ENCODE results near the gene EPB41L4A. TPM values are rescaled to one million over a fixed set of nuclear protein-coding genes. Genes with fewer than 3 reads are reported as not detected.

Gene EPB41L4A
- total and polyA plus RNA-seq, 9 donors = 3.3 to 9.1 (median 6.1) TPM

DNA sequence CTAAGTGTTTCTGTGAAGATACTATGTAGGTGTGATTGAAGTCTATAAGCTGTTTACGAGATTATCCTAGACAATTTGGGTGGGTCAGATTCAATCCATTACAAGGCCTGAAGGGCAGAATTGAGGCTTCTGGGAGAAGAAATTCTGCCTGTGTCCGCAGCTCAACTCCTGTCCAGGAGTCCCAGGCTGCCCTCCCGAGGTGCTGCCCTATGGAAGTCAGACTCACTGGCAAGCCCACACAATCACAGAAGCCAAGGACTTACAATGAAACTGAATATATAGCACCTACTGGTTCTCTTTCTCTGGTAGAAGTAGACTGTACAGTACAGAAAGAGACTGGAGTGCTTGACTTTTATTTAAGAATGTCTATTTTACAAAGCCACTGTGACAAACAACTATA, 74.5 kb downstream of the EPB41L4A start:
- H3K27me3 ChIP-seq (ENCODE audit: control insufficient read depth, insufficient read depth, low read length) = no peaks in the 10 kb centered on the region
- no peaks in the 10 kb centered on the region for H3K4me1 ChIP-seq (ENCODE audit: control insufficient read depth, insufficient read depth, low read length)
- 100% methylated on average over 1 of the region's 3 CpGs for WGBS (ENCODE audit: insufficient coverage)
- no peaks in the 10 kb centered on the region for H3K9me3 ChIP-seq (replicated peaks; ENCODE audit: control insufficient read depth, low read depth, low read length)
- no peak overlapping the region for H3K27ac ChIP-seq (ENCODE audit: low read length)
- DNase-seq = no peak
- no peak overlapping the region for H3K4me3 ChIP-seq (ENCODE audit: low read length)
- no peaks in the 10 kb centered on the region for H3K36me3 ChIP-seq (ENCODE audit: control insufficient read depth, insufficient read depth, low read length)

DNA sequence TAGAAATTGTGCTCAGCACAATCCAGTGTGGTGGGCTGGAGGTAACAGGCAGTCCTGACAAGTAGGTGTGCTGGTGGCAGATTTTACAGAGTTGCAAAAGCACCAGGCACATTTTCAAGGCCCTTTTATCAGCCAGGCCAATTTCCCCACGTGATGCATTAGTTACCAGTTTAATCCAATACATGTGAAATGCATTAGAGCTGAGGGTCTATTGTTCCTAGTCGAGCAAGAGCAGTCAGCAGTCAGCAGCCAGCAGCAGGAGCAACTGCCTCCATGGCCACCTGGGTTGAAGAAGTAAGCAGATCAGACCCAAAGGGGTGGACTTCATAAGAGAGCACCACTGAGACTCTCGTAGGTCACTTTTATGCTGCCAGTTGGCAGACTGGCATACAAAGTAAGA, 76.7 kb downstream of the EPB41L4A start:
- no peaks in the 10 kb centered on the region for H3K36me3 ChIP-seq (ENCODE audit: control insufficient read depth, insufficient read depth, low read length)
- 17% methylated on average over 3 of the region's 3 CpGs for WGBS (ENCODE audit: insufficient coverage)
- H3K27ac ChIP-seq (ENCODE audit: low read length) = no peak overlapping the region
- H3K27me3 ChIP-seq (ENCODE audit: control insufficient read depth, insufficient read depth, low read length) = no peaks in the 10 kb centered on the region
- no peaks in the 10 kb centered on the region for H3K4me1 ChIP-seq (ENCODE audit: control insufficient read depth, insufficient read depth, low read length)
- no peaks in the 10 kb centered on the region for H3K9me3 ChIP-seq (replicated peaks; ENCODE audit: control insufficient read depth, low read depth, low read length)
- no peak overlapping the region for H3K4me3 ChIP-seq (ENCODE audit: low read length)
- peak; percentile 11 for DNase-seq

DNA sequence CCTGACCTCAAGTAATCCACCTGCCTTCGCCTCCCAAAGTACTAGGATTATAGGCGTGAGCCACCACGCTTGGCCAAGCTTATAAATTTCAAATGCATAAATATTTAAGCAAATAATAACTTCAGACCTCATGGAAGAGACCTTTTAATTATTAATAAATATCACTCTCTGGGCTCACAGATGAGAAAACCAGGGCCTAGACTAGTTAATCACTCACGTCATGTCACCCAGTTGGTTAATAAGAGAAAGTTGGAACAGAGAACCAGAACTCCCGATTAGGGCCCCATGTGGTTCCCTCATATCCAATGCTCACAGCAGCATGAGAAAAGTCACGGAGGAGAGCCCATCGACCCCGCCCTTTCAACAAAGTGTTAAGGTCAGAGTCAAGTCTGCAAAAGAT, 79.3 kb downstream of the EPB41L4A start:
- Histone ChIP-seq H3K9me3 (replicated peaks; ENCODE audit: control insufficient read depth, low read depth, low read length) (no peaks in the 10 kb centered on the region), H3K27ac (ENCODE audit: low read length) (no peak overlapping the region), H3K27me3 (ENCODE audit: control insufficient read depth, insufficient read depth, low read length) (no peaks in the 10 kb centered on the region), H3K36me3 (ENCODE audit: control insufficient read depth, insufficient read depth, low read length) (no peaks in the 10 kb centered on the region), H3K4me3 (ENCODE audit: low read length) (no peak overlapping the region), H3K4me1 (ENCODE audit: control insufficient read depth, insufficient read depth, low read length) (no peaks in the 10 kb centered on the region)
- WGBS (ENCODE audit: insufficient coverage) = 100% methylated on average over 1 of the region's 8 CpGs
- DNase-seq = no peak

DNA sequence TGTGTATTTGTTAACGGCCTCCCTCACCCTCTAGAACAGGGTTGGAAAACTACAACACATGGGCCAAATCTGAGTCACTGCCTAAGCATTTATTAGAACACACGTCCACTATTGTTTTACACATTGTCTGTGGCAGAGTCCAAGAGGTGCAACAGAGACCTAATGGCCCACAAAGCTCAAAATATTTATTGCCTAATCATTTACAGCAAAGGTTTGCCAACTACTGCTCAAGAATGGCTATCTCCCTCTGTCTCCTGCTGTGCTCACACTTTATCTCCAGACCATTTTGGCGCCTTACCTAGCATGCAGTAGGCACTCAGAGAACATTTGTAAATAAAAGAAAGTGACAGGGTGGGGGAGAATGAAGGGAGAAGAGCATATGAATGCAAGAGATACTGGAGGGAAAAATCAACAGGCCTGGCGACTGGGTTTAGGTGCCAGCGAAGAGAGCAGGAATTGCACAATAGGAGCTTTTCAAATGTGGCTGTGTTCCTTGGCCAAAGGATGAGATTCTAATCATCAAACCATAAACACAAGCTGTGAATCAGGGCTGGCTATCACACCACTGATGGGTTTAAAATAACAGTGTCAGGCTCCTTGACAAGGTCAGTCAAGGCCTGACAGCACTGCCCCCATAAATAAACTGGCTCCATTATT, 80.3 kb downstream of the EPB41L4A start:
- Histone ChIP-seq H3K4me1 (ENCODE audit: control insufficient read depth, insufficient read depth, low read length) (no peaks in the 10 kb centered on the region), H3K9me3 (replicated peaks; ENCODE audit: control insufficient read depth, low read depth, low read length) (no peaks in the 10 kb centered on the region), H3K36me3 (ENCODE audit: control insufficient read depth, insufficient read depth, low read length) (no peaks in the 10 kb centered on the region), H3K4me3 (ENCODE audit: low read length) (no peak overlapping the region), H3K27ac (ENCODE audit: low read length) (no peak overlapping the region), H3K27me3 (ENCODE audit: control insufficient read depth, insufficient read depth, low read length) (no peaks in the 10 kb centered on the region)
- no peak for DNase-seq
- WGBS (ENCODE audit: insufficient coverage) = 56% methylated on average over 3 of the region's 5 CpGs

DNA sequence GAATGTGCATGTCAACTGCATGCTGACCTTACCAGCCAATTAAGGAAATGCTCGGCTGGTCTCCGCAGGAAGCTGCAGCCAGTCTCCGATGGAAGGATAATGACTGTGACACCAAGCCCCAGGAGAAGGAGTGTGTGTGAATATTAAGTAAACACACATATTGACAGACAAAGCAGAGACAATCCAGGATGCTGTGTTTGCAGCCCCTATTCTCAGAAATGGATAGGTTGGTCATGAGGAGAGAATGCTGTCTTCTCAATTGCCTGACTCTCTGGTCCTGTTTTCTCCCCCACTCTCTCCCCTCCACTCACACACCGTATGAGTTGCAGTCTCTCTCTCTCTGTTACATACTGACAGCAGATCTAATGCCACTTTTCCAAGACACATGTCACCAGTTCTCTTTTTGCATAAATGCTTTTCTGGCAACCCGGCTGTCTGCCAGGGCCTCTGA, 85.7 kb downstream of the EPB41L4A start:
- H3K9me3 ChIP-seq (replicated peaks; ENCODE audit: control insufficient read depth, low read depth, low read length) = no peaks in the 10 kb centered on the region
- no peak overlapping the region for H3K4me3 ChIP-seq (ENCODE audit: low read length)
- no peaks in the 10 kb centered on the region for H3K4me1 ChIP-seq (ENCODE audit: control insufficient read depth, insufficient read depth, low read length)
- no peak for DNase-seq
- H3K36me3 ChIP-seq (ENCODE audit: control insufficient read depth, insufficient read depth, low read length) = no peaks in the 10 kb centered on the region
- peaks cover 2% of the 10 kb centered on the region for H3K27me3 ChIP-seq (ENCODE audit: control insufficient read depth, insufficient read depth, low read length)
- H3K27ac ChIP-seq (ENCODE audit: low read length) = no peak overlapping the region
- 26% methylated on average over 3 of the region's 5 CpGs for WGBS (ENCODE audit: insufficient coverage)

DNA sequence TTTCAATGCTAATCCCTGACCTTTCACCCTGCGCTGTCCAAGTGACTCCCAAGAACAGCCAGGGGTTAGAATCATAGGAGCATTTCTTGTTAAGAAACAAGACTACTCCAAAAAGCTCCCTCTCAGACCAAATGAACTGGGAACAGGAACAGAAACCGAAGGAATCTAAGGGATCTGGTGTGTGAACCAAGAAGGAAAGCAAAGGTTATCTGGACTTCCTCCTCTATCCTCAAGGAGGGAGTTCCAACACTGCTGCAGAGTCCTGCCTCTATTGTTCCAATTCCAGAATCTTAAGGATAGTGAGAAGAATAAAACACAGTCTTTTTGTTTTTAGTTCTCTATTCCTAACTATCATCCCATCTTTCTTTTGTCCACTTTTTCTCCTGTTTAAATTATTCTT, 87.2 kb downstream of the EPB41L4A start:
- Histone ChIP-seq H3K27me3 (ENCODE audit: control insufficient read depth, insufficient read depth, low read length) (peaks cover 2% of the 10 kb centered on the region), H3K36me3 (ENCODE audit: control insufficient read depth, insufficient read depth, low read length) (no peaks in the 10 kb centered on the region), H3K9me3 (replicated peaks; ENCODE audit: control insufficient read depth, low read depth, low read length) (no peaks in the 10 kb centered on the region), H3K27ac (ENCODE audit: low read length) (no peak overlapping the region), H3K4me3 (ENCODE audit: low read length) (no peak overlapping the region), H3K4me1 (ENCODE audit: control insufficient read depth, insufficient read depth, low read length) (no peaks in the 10 kb centered on the region)
- no CpG with 5 or more reads among the region's 2 CpGs for WGBS (ENCODE audit: insufficient coverage)
- DNase-seq = no peak

DNA sequence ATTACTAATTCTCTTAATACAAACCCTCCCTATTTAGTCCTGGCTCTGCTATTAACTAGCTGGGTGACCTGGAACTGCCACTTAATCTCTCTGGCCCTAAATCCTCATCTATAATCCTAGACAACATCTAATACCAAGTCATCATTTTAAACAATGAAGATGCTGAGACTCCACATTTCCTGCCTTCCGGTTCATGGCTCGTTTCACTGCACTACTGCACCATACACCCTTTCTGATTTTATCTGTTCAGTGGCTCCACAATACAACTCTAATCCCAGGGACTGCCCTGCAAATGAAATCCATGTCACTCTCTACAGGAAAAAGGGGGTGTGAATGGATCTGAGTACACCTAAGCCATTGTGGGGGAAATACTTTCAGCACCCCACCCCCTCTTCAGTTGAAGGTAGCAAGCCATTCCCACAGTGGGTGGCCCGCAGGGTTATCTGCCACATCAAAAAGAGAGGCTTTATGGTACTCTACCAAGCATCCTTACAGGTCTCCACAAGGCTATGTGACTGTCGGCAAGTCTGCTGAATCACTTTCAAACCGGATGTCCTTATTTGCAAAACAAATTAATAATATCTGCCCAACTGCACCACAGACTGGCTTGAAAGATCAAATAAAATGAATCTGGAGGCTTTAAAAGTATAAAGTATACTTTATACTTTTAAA, 89.5 kb downstream of the EPB41L4A start:
- Histone ChIP-seq H3K27me3 (ENCODE audit: control insufficient read depth, insufficient read depth, low read length) (peaks cover 2% of the 10 kb centered on the region), H3K9me3 (replicated peaks; ENCODE audit: control insufficient read depth, low read depth, low read length) (no peaks in the 10 kb centered on the region), H3K4me1 (ENCODE audit: control insufficient read depth, insufficient read depth, low read length) (no peaks in the 10 kb centered on the region), H3K27ac (ENCODE audit: low read length) (no peak overlapping the region), H3K4me3 (ENCODE audit: low read length) (no peak overlapping the region), H3K36me3 (ENCODE audit: control insufficient read depth, insufficient read depth, low read length) (no peaks in the 10 kb centered on the region)
- DNase-seq = no peak
- 8% methylated on average over 2 of the region's 5 CpGs for WGBS (ENCODE audit: insufficient coverage)

DNA sequence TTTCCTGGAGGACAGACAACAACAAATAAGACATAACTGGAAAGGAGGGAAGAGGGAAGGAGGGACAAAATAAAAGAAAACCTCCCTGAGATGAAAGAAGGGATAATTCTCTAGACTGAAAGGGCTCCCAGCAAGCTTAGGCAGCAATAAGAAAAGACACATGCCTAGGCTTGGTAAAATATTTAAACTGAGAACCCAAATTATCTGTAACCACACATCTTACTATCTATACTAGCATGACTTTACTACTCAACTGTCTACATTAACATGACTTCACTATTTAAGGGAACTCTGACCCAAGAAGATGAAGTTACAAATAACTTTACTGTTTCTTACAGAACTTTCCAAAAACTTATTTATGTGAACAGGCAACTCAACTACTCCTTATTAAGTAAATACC, 95.9 kb downstream of the EPB41L4A start:
- Histone ChIP-seq H3K4me1 (ENCODE audit: control insufficient read depth, insufficient read depth, low read length) (no peaks in the 10 kb centered on the region), H3K36me3 (ENCODE audit: control insufficient read depth, insufficient read depth, low read length) (no peaks in the 10 kb centered on the region), H3K9me3 (replicated peaks; ENCODE audit: control insufficient read depth, low read depth, low read length) (no peaks in the 10 kb centered on the region), H3K27me3 (ENCODE audit: control insufficient read depth, insufficient read depth, low read length) (no peaks in the 10 kb centered on the region), H3K27ac (ENCODE audit: low read length) (no peak overlapping the region), H3K4me3 (ENCODE audit: low read length) (no peak overlapping the region)
- DNase-seq = no peak

DNA sequence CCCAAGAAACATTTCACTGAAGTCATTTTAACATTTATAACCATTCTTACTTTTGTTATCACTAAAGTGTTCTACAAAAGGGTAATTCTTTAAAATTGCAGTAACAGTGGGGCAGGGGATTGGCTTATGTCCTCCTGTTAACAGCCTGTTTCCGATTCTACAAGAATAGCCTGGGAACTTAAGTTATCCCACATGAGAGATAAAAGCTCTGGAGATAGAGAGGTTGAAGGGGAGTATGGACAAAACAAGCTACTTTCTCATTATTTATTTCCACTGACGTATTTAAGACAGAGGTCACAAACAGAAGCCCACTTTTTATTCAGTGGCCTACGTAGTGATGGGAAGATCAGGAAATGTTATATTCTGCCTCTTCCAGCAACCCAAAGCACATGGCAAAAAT, 98.7 kb downstream of the EPB41L4A start:
- no peak for DNase-seq
- H3K4me1 ChIP-seq (ENCODE audit: control insufficient read depth, insufficient read depth, low read length) = no peaks in the 10 kb centered on the region
- no peak overlapping the region for H3K27ac ChIP-seq (ENCODE audit: low read length)
- H3K9me3 ChIP-seq (replicated peaks; ENCODE audit: control insufficient read depth, low read depth, low read length) = no peaks in the 10 kb centered on the region
- no peaks in the 10 kb centered on the region for H3K27me3 ChIP-seq (ENCODE audit: control insufficient read depth, insufficient read depth, low read length)
- WGBS (ENCODE audit: insufficient coverage) = 57% methylated on average over 1 of the region's 3 CpGs
- H3K4me3 ChIP-seq (ENCODE audit: low read length) = no peak overlapping the region
- no peaks in the 10 kb centered on the region for H3K36me3 ChIP-seq (ENCODE audit: control insufficient read depth, insufficient read depth, low read length)

DNA sequence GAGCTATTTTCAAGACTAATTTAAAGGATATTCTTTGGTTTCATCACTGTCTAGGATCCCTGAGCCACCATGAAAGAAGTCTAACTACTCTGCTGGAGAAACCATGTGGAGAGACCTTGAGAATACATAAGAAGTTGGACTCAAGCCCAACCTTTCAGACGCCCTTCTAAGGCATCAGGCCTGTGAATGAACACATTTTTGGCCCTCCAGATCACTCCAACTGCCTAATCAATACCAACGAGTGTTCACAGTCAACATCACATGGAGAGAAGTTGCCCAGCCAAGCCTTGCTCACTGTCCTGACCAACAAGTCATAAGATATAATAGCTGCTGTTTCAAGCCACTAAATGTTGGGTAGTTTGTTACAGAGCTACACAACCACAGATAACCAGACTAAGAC, 100.7 kb downstream of the EPB41L4A start:
- Histone ChIP-seq H3K27me3 (ENCODE audit: control insufficient read depth, insufficient read depth, low read length) (no peaks in the 10 kb centered on the region), H3K36me3 (ENCODE audit: control insufficient read depth, insufficient read depth, low read length) (no peaks in the 10 kb centered on the region), H3K9me3 (replicated peaks; ENCODE audit: control insufficient read depth, low read depth, low read length) (no peaks in the 10 kb centered on the region), H3K27ac (ENCODE audit: low read length) (no peak overlapping the region), H3K4me1 (ENCODE audit: control insufficient read depth, insufficient read depth, low read length) (no peaks in the 10 kb centered on the region), H3K4me3 (ENCODE audit: low read length) (no peak overlapping the region)
- DNase-seq = no peak
- WGBS (ENCODE audit: insufficient coverage) = 38% methylated on average over 1 of the region's 2 CpGs
